ENCODE data around the gene C9orf50.

GRCh38 chr9:129615407-129616285 lies 5.3 kb downstream of the C9orf50 start:
- no peak for TF ChIP-seq EZH2 (IDR thresholded peaks at IDR 0.05; ENCODE audit: low read depth)
- TF ChIP-seq CTCF (conservative IDR thresholded peaks at IDR 0.05): no peak
